Activated CD4-positive, CD25-positive, alpha-beta regulatory T cell (primary cell): ENCODE measurements around the gene VAV2.

Source experiments
- DNase-seq, 4 experiments: peaks; one replicate each; lab custom pipeline; 2025; lab: John Stamatoyannopoulos, UW

Gene VAV2

GRCh38 chr9:133780404-133780945 lies 211.6 kb downstream of the VAV2 start:
- no peak for DNase-seq

GRCh38 chr9:133779516-133780403 lies 212.4 kb downstream of the VAV2 start:
- DNase-seq: no peak

GRCh38 chr9:133779081-133779480 lies 213.0 kb downstream of the VAV2 start:
- no peak for DNase-seq

- DNase-seq: no peak
Measured at GRCh38 chr9:133778336-133779013, 213.6 kb downstream of the VAV2 start.

- DNase-seq: no peak
Measured at GRCh38 chr9:133777871-133778270, 214.3 kb downstream of the VAV2 start.

GRCh38 chr9:133777068-133777791 lies 214.9 kb downstream of the VAV2 start:
- DNase-seq: no peak

- no peak for DNase-seq
Measured at GRCh38 chr9:133775951-133776905, 215.9 kb downstream of the VAV2 start.

GRCh38 chr9:133775291-133775690 lies 216.8 kb downstream of the VAV2 start:
- no peak for DNase-seq

- no peak for DNase-seq
Measured at GRCh38 chr9:133774799-133775198, 217.3 kb downstream of the VAV2 start.

GRCh38 chr9:133773889-133774655 lies 218.1 kb downstream of the VAV2 start:
- DNase-seq: no peak

- no peak for DNase-seq
Measured at GRCh38 chr9:133772581-133772980, 219.5 kb downstream of the VAV2 start.

- no peak for DNase-seq
Measured at GRCh38 chr9:133771486-133772482, 220.3 kb downstream of the VAV2 start.

GRCh38 chr9:133770076-133770777 lies 221.9 kb downstream of the VAV2 start:
- DNase-seq: no peak

GRCh38 chr9:133769511-133770075 lies 222.5 kb downstream of the VAV2 start:
- no peak for DNase-seq

GRCh38 chr9:133768859-133769510 lies 223.1 kb downstream of the VAV2 start:
- DNase-seq: no peak

- no peak for DNase-seq
Measured at GRCh38 chr9:133768371-133768858, 223.7 kb downstream of the VAV2 start.

GRCh38 chr9:133767625-133768024 lies 224.5 kb downstream of the VAV2 start:
- DNase-seq: no peak
